HCT116 (cell line): Measurements from ENCODE around the gene RIPOR3. TPM values are rescaled to one million over a fixed set of nuclear protein-coding genes. Genes with fewer than 3 reads are reported as not detected.

ENCODE experiments used
- ATAC-seq: fragments of 200-7000 bp; cut with Tn5 transposase; 2 replicates; pipeline ENCODE4 v1.9.1; 2020; ENCODE audit warnings: mild to moderate bottlenecking, moderate library complexity
- BruUV-seq: library from RNA; stranded (reverse); fragments of 400-500 nt; replicated peaks from 2 replicates; lab custom pipeline; 2021; lab: Mats Ljungman, UMichigan
- CTCF ChIA-PET: fragments of 300-600 bp; sonication (Branson Sonifier 250); formaldehyde crosslinking; loops from one replicate; lab custom pipeline; 2021; ENCODE audit warnings: antibody characterized with exemption; lab: Charles Lee
- POLR2A ChIA-PET: fragments of 300-600, 350-600 bp; sonication (Branson Sonifier 250); formaldehyde crosslinking; loops from one replicate; lab custom pipeline; 2021; ENCODE audit warnings: antibody characterized with exemption; lab: Charles Lee
- RAD21 ChIA-PET, 2 experiments: fragments of 300-600 bp; sonication (Branson Sonifier 250); formaldehyde crosslinking; loops; one replicate each; lab custom pipeline; 2023; ENCODE audit warnings: low total read pairs in 2 of 2; ENCODE audit not compliant: uncharacterized antibody in 2 of 2, unreplicated experiment in 2 of 2, low non-redundant PET in 1 of 2; lab: Charles Lee
- DNase-seq: peaks from one replicate; pipeline ENCODE4 v3.0.0-alpha.2; 2010; ENCODE audit warnings: low read depth, low spot score
- H2AFZ ChIP-seq: fragments of 200-600 bp; shearing (Covaris generic), sonication (generic); 2 replicates; pipeline ENCODE4 v1.6.1; 2017; ENCODE audit warnings: low read depth, mixed run types, mixed read lengths, antibody characterized with exemption, low read length; ENCODE audit not compliant: poor library complexity, severe bottlenecking
- H3K27ac ChIP-seq: 2 replicates; pipeline ENCODE4 v1.5.1; 2012; ENCODE audit warnings: low read depth, low read length
- H3K27me3 ChIP-seq: fragments of 200-600 bp; sonication (generic); 2 replicates; pipeline ENCODE4 v1.6.1; 2016; ENCODE audit warnings: mixed run types, low read length, mixed read lengths; ENCODE audit not compliant: insufficient read depth
- H3K36me3 ChIP-seq, 2 experiments: fragments of 200-500 bp in 1 of 2; fragments of 200-600 bp in 1 of 2; sonication (Bioruptor generic) in 1 of 2; sonication (generic) in 1 of 2; 2 replicates each; pipeline versions ENCODE4 v1.5.1 to v1.6.1; 2014 to 2016; ENCODE audit warnings: low read length in 2 of 2, inconsistent platforms in 1 of 2, mixed read lengths in 1 of 2, mixed run types in 1 of 2; ENCODE audit not compliant: insufficient read depth in 2 of 2, control insufficient read depth in 1 of 2
- H3K4me1 ChIP-seq, 2 experiments: fragments of 200-600 bp in 1 of 2; sonication (generic) in 1 of 2; 2 replicates each; pipeline versions ENCODE4 v1.5.1 to v1.6.1; 2012 to 2017; ENCODE audit warnings: low read length in 2 of 2, inconsistent platforms in 1 of 2, mild to moderate bottlenecking in 1 of 2, mixed read lengths in 1 of 2, mixed run types in 1 of 2, moderate library complexity in 1 of 2; ENCODE audit not compliant: insufficient read depth in 2 of 2, control insufficient read depth in 1 of 2
- H3K4me2 ChIP-seq: fragments of 200-600 bp; sonication (generic); 2 replicates; pipeline ENCODE4 v1.6.1; 2017; ENCODE audit warnings: mixed run types, low read length, mixed read lengths
- H3K4me3 ChIP-seq, 2 experiments: fragments of 200-600 bp in 1 of 2; sonication (generic) in 1 of 2; replicated peaks in 1 of 2; 2 replicates each; pipeline ENCODE4 v1.5.1; 2011 to 2016; ENCODE audit warnings: low read length in 2 of 2, control low read depth in 1 of 2, low read depth in 1 of 2, mild to moderate bottlenecking in 1 of 2, mixed read lengths in 1 of 2, mixed run types in 1 of 2
- H3K79me2 ChIP-seq: fragments of 200-600 bp; sonication (generic); 2 replicates; pipeline ENCODE4 v1.6.1; 2017; ENCODE audit warnings: mild to moderate bottlenecking, mixed run types, low read length, moderate library complexity, mixed read lengths; ENCODE audit not compliant: insufficient read depth
- H3K9ac ChIP-seq: fragments of 200-600 bp; sonication (generic); 2 replicates; pipeline ENCODE4 v1.6.1; 2016; ENCODE audit warnings: low read length, mixed read lengths
- H3K9me2 ChIP-seq: fragments of 200-600 bp; sonication (generic), shearing (Covaris generic); 2 replicates; pipeline ENCODE4 v1.6.1; 2017; ENCODE audit warnings: mixed run types, mild to moderate bottlenecking, moderate library complexity; ENCODE audit not compliant: insufficient read depth
- H3K9me3 ChIP-seq, 2 experiments: fragments of 200-500 bp in 1 of 2; fragments of 200-600 bp in 1 of 2; sonication (Bioruptor generic) in 1 of 2; sonication (generic) in 1 of 2; 2 replicates each; pipeline ENCODE4 v1.6.1; 2014 to 2017; ENCODE audit warnings: low read length in 2 of 2, mixed read lengths in 2 of 2, inconsistent platforms in 1 of 2, low read depth in 1 of 2, mild to moderate bottlenecking in 1 of 2, mixed run types in 1 of 2, moderate library complexity in 1 of 2; ENCODE audit not compliant: control insufficient read depth in 1 of 2, insufficient read depth in 1 of 2
- H4K20me1 ChIP-seq: fragments of 200-600 bp; sonication (generic), shearing (Covaris generic); 2 replicates; pipeline ENCODE4 v1.6.1; 2017; ENCODE audit warnings: mixed run types, mild to moderate bottlenecking, moderate library complexity; ENCODE audit not compliant: insufficient read depth
- ATF3 ChIP-seq: IDR thresholded peaks from 2 replicates; pipeline ENCODE4 v1.6.1; 2012
- CEBPB ChIP-seq: IDR thresholded peaks from 2 replicates; pipeline ENCODE4 v1.6.1; 2012; ENCODE audit warnings: low read depth
- CTCF ChIP-seq, 3 experiments: fragments of 200-600 bp in 1 of 3; sonication (generic) in 1 of 3; IDR thresholded peaks in 2 of 3; conservative IDR thresholded peaks in 1 of 3; 2 replicates each; pipeline ENCODE4 v1.5.1; 2012 to 2017; ENCODE audit warnings: low read depth in 2 of 3, low read length in 2 of 3, antibody characterized with exemption in 1 of 3, borderline replicate concordance in 1 of 3, control low read depth in 1 of 3, mild to moderate bottlenecking in 1 of 3, mixed read lengths in 1 of 3, mixed run types in 1 of 3, moderate library complexity in 1 of 3; ENCODE audit not compliant: insufficient read depth in 1 of 3
- EGR1 ChIP-seq: IDR thresholded peaks from 2 replicates; pipeline ENCODE4 v1.6.1; 2012; ENCODE audit warnings: low read depth
- ELF1 ChIP-seq: IDR thresholded peaks from 2 replicates; pipeline ENCODE4 v1.6.1; 2012; ENCODE audit warnings: low read depth, borderline replicate concordance
- EZH2phosphoT487 ChIP-seq: fragments of 200-600 bp; IDR thresholded peaks from 2 replicates; pipeline ENCODE4 v1.6.1; 2018; ENCODE audit warnings: antibody characterized with exemption, borderline replicate concordance
- FOSL1 ChIP-seq: IDR thresholded peaks from 2 replicates; pipeline ENCODE4 v1.6.1; 2012; ENCODE audit warnings: low read depth
- JUND ChIP-seq: IDR thresholded peaks from 2 replicates; pipeline ENCODE4 v1.6.1; 2012
- POLR2A ChIP-seq: IDR thresholded peaks from 2 replicates; pipeline ENCODE4 v1.7.0; 2011; ENCODE audit warnings: borderline replicate concordance; ENCODE audit not compliant: insufficient read depth, insufficient read length; ENCODE audit errors: extremely low read depth
- POLR2AphosphoS5 ChIP-seq: IDR thresholded peaks from 2 replicates; pipeline ENCODE4 v1.6.1; 2011; ENCODE audit warnings: mild to moderate bottlenecking, low read depth, low read length, moderate library complexity
- SIN3A ChIP-seq: IDR thresholded peaks from 2 replicates; pipeline ENCODE4 v1.6.1; 2012; ENCODE audit warnings: low read depth
- SP1 ChIP-seq: IDR thresholded peaks from 2 replicates; pipeline ENCODE4 v1.6.1; 2012; ENCODE audit warnings: low read depth
- SRF ChIP-seq: IDR thresholded peaks from 2 replicates; pipeline ENCODE4 v1.6.1; 2012; ENCODE audit warnings: low read depth
- TCF7L2 ChIP-seq: IDR thresholded peaks from 2 replicates; pipeline ENCODE4 v1.7.0; 2011; ENCODE audit warnings: borderline replicate concordance, inconsistent platforms; ENCODE audit not compliant: insufficient read depth, insufficient read length; ENCODE audit errors: extremely low read depth
- YY1 ChIP-seq: IDR thresholded peaks from 2 replicates; pipeline ENCODE4 v1.6.1; 2011; ENCODE audit warnings: low read length, low read depth, moderate library complexity, mild to moderate bottlenecking; ENCODE audit not compliant: insufficient replicate concordance; ENCODE audit errors: extremely low read depth
- ZBTB33 ChIP-seq: IDR thresholded peaks from 2 replicates; pipeline ENCODE4 v1.6.1; 2011; ENCODE audit warnings: mild to moderate bottlenecking, low read length, moderate library complexity; ENCODE audit not compliant: insufficient replicate concordance; ENCODE audit errors: extremely low read depth
- ZFX ChIP-seq: fragments of 450-650 bp; IDR thresholded peaks from 2 replicates; pipeline ENCODE4 v1.6.1; 2017
- intact Hi-C: fragments of 100-400 bp; cut with micrococcal nuclease; formaldehyde crosslinking; loops from 2 replicates; pipeline ENCODE4 v1.10.0; 2022
- total RNA-seq: library from RNA; stranded (reverse); gene quantifications from one replicate; pipeline ENCODE4 v1.2.1, GENCODE V29; 2021; ENCODE audit not compliant: unreplicated experiment

The RIPOR3 gene
- total RNA-seq, 1 experiment from 2014 or later, result 0.22 TPM

GRCh38 chr20:50712771-50713656, 21.7 kb upstream of the RIPOR3 start:
- H3K27me3 ChIP-seq, result no peaks in the 10 kb centered on the region
- ATAC-seq, result no peak
- H3K4me2 ChIP-seq, result no peak overlapping the region
- intact Hi-C loops, result no loop called here
- H3K9ac ChIP-seq, result no peak overlapping the region
- RAD21 ChIA-PET, result interaction anchor here in 1 of 2 experiments (1.3 kb wide), 1 partner anchor 87 kb away, joined by 5 read pairs; no protein-coding TSS in a partner anchor
- H3K9me3 ChIP-seq, result no peaks in the 10 kb centered on the region
- DNase-seq, result no peak
- no peak overlapping the region for H3K4me3 ChIP-seq
- H4K20me1 ChIP-seq, result no peaks in the 10 kb centered on the region
- no peaks in the 10 kb centered on the region for H3K36me3 ChIP-seq
- TF ChIP-seq FOSL1 (no peak), YY1 (no peak), ZFX (no peak), CTCF (IDR thresholded peaks at IDR 0.05 in 2 of 3, conservative IDR thresholded peaks at IDR 0.05 in 1 of 3; ENCODE audit: borderline replicate concordance in 1 of 3, insufficient read depth in 1 of 3, low read depth in 2 of 3, low read length in 2 of 3) (no peak), SRF (no peak), TCF7L2 (no peak), JUND (no peak), ELF1 (no peak), POLR2AphosphoS5 (no peak), SIN3A (no peak), CEBPB (no peak), SP1 (no peak), POLR2A (no peak), EZH2phosphoT487 (no peak), ZBTB33 (no peak), ATF3 (no peak), EGR1 (no peak)
- TF ChIP-seq, all 23 proteins: peak for 0
- Histone ChIP-seq H3K27ac (no peak overlapping the region), H3K9me2 (no peaks in the 10 kb centered on the region), H3K79me2 (no peaks in the 10 kb centered on the region), H3K4me1 (peaks cover 13 to 37% of the 10 kb centered on the region in 2 experiments; a peak in 3 of 4 replicates), H2AFZ (no peak overlapping the region)
- no TSS peak for BruUV-seq
- ChIA-PET POLR2A (interaction anchor here (0.9 to 1.3 kb wide), 2 partner anchors 12 to 16 kb away, joined by 3 to 4 read pairs; no protein-coding TSS in a partner anchor), CTCF (interaction anchor here (0.7 to 1.9 kb wide), 9 partner anchors 11 to 87 kb away, joined by 3 to 10 read pairs (median 3); no protein-coding TSS in a partner anchor)
